Heart right ventricle (tissue), 16 donors: Measurements from ENCODE around the gene CCM2. TPM values are rescaled to one million over a fixed set of nuclear protein-coding genes. Genes with fewer than 3 reads are reported as not detected.
A peak's percentile ranks its signal among the peaks of the same experiment; 100 is the strongest.
"Not testable (repeated sequence)": the region's sequence is repeated elsewhere in the genome, so short reads cannot be mapped to it uniquely, and the experiment has no call there.

ENCODE experiments used
- ATAC-seq, 8 donors: fragments of 200-7000 bp; cut with Tn5 transposase; one replicate each; pipeline ENCODE4 v1.9.1; 2020; ENCODE audit warnings: mild to moderate bottlenecking in 8 of 8, moderate library complexity in 8 of 8, moderate number of reproducible peaks in 1 of 8
- DNase-seq, 2 donors: peaks; one replicate each; pipeline ENCODE4 v3.0.0-alpha.2; 2020
- H3K27ac ChIP-seq, 10 donors: fragments of 200-600 bp; sonication (generic) in 2 of 10; one replicate each; pipeline versions ENCODE4 v1.5.0 to v1.8.0; 2020 to 2022; ENCODE audit warnings: mild to moderate bottlenecking in 3 of 10
- H3K27me3 ChIP-seq, 7 donors: fragments of 200-600 bp; one replicate each; pipeline ENCODE4 v1.8.0; 2021 to 2022; ENCODE audit warnings: mild to moderate bottlenecking in 2 of 7
- H3K36me3 ChIP-seq, 9 donors: fragments of 200-600 bp; sonication (generic) in 1 of 9; one replicate each; pipeline versions ENCODE4 v1.5.0 to v1.8.0; 2020 to 2022; ENCODE audit warnings: mild to moderate bottlenecking in 2 of 9
- H3K4me1 ChIP-seq, 9 donors: fragments of 200-600 bp; sonication (generic) in 1 of 9; one replicate each; pipeline versions ENCODE4 v1.5.0 to v1.8.0; 2020 to 2022; ENCODE audit warnings: mild to moderate bottlenecking in 4 of 9
- H3K4me3 ChIP-seq, 10 donors: fragments of 200-600 bp; sonication (generic) in 2 of 10; one replicate each; pipeline versions ENCODE4 v1.5.0 to v1.8.0; 2020 to 2022; ENCODE audit warnings: mild to moderate bottlenecking in 7 of 10, moderate library complexity in 2 of 10
- H3K9me3 ChIP-seq, 11 donors: fragments of 200-600 bp in 10 of 11; sonication (generic) in 2 of 11; one replicate each; pipeline versions ENCODE4 v1.5.0 to v1.8.0; 2013 to 2022; ENCODE audit warnings: mild to moderate bottlenecking in 2 of 11, control low read depth in 1 of 11, moderate library complexity in 1 of 11
- WGBS, 2 donors: extraction: QIAGEN DNeasy Blood & Tissue Kit; methylation state at CpG; one replicate each; pipeline ENCODE4 v1.1.7; 2013; ENCODE audit warnings: inconsistent platforms in 1 of 2; 5-methylcytosine and 5-hydroxymethylcytosine counted together
- intact Hi-C, 10 donors: fragments of 100-400 bp; cut with DNase I; formaldehyde crosslinking; loops; one replicate each; pipeline versions ENCODE4 v1.11.1 to v1.14.2; 2022
- polyA plus RNA-seq, 2 donors: library from polyadenylated mRNA; stranded (reverse); fragments of 200-250 nt; gene quantifications; one replicate each; pipeline ENCODE4 v1.2.3, GENCODE V29; 2013
- total RNA-seq, 10 donors: library from RNA; stranded (reverse); fragmentation: NEBNext Ultra II Directional in 3 of 10; extraction: Animal tissue kit (Norgen Biotek cat#: 25700) in 3 of 10; gene quantifications; one replicate each; pipeline versions ENCODE4 v1.2.1 to v1.2.4, GENCODE V29; 2021 to 2023
- TF ChIP-seq, protein P1 (sequence below), 9 donors: fragments of 200-600 bp; sonication (generic) in 2 of 9; IDR thresholded peaks; one replicate each; pipeline versions ENCODE4 v1.5.0 to v1.8.0; 2021 to 2022; ENCODE audit warnings: antibody characterized with exemption in 9 of 9, mild to moderate bottlenecking in 5 of 9, moderate library complexity in 1 of 9
- donor health status: Arrhythmogenic right ventricular cardiomyopathy.
- donor health status: ischemic (EF 13 %, LVEDD 7.1; RV severe dilation, severe dysfunction).
- donor health status: healthy with polysubstance abuse.
- donor health status: DM: no; HTN: yes; CAD: no.
- donor health status: DM: no; HTN: no; CAD: no.
- donor health status: ischemic (EF 25% LVEDD 6.9; RV normal size, moderate dysfunction).
- donor health status: ischemic (EF 25% LVEDD 5.7; RV mildly dilated, moderate dysfunction).
- donor health status: healthy.
- donor health status: DM: yes; HTN: yes; CAD: no.
- donor health status: Ischemic cardiomyopathy.
- donor health status: ischemic (EF 35%, LVEDD 5.7; RV mildly dilated, moderate dysfunction).
- donor health status: nonischemic (EF 11% LVEDD 7.7; RV severe dilation, severe dysfunction).
- donor health status: DM: yes; HTN: yes; CAD: no.
- donor health status: PGD.
- donor health status: ischemic (EF 29% LVEDD 5.4; RV normal size, mild dysfunction).
- donor health status: nonischemic (EF 23%, LVEDD 6.1; RV moderate dilation, normal function).

The CCM2 gene
- total and polyA plus RNA-seq, 12 donors: 21.5 to 71.1 (median 25.7) TPM

DNA sequence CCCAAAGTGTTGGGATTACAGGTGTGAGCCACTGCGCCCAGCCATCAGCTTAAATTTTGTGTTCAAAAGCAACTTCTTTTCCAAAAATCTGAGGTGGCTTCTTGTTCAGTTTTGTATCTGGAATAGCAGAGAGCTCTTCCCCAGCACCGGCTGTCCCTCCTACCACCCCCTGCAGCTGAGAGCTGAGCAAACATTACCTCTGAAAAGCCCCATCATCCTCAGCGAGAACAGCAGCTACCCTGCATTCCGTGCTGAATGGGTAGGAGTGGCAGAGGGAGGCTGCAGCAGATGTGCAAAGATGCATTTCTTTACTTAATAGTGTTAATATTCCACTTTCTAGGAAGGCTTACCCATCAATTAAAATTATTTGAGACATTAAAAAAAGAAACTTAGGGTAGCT, 31.8 kb downstream of the CCM2 start:
- intact Hi-C loops: no loop called here
- no peak overlapping the region for H3K4me3 ChIP-seq
- H3K27ac ChIP-seq: no peak overlapping the region
- DNase-seq (no peak), ATAC-seq (no peak)
- TF ChIP-seq, protein P1, sequence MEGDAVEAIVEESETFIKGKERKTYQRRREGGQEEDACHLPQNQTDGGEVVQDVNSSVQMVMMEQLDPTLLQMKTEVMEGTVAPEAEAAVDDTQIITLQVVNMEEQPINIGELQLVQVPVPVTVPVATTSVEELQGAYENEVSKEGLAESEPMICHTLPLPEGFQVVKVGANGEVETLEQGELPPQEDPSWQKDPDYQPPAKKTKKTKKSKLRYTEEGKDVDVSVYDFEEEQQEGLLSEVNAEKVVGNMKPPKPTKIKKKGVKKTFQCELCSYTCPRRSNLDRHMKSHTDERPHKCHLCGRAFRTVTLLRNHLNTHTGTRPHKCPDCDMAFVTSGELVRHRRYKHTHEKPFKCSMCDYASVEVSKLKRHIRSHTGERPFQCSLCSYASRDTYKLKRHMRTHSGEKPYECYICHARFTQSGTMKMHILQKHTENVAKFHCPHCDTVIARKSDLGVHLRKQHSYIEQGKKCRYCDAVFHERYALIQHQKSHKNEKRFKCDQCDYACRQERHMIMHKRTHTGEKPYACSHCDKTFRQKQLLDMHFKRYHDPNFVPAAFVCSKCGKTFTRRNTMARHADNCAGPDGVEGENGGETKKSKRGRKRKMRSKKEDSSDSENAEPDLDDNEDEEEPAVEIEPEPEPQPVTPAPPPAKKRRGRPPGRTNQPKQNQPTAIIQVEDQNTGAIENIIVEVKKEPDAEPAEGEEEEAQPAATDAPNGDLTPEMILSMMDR (IDR thresholded peaks at IDR 0.05): no peak
- H3K27me3 ChIP-seq: no peaks in the 10 kb centered on the region
- H3K36me3 ChIP-seq: peaks cover 0 to 33% (median 0%) of the 10 kb centered on the region in 9 donors
- no peaks in the 10 kb centered on the region for H3K9me3 ChIP-seq
- peaks cover 0 to 58% (median 21%) of the 10 kb centered on the region in 9 donors for H3K4me1 ChIP-seq
- WGBS, 2 donors: 85 to 90% methylated on average over 4 of the region's 4 CpGs

DNA sequence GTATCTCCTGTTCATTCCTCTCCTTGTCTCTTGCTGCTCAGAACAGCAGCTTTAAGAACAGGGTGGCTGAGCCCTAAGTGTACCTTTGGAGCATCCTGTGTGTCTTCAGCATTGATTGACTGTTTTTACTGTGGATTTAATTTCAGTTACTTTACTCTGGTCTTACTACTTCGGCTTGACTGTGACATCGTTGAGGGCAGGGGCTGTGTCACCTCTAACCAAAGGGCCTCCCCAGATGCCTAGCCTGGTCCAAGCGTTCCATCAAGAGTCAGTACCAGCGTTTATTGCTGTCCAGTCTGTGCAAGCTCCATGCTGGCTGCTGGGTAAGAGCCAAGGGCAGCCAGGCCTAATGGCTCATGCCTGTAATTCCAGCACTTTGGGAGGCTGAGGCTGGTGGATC, 32.4 kb downstream of the CCM2 start:
- Histone ChIP-seq H3K27me3 (no peaks in the 10 kb centered on the region), H3K9me3 (no peaks in the 10 kb centered on the region), H3K27ac (no peak overlapping the region), H3K4me3 (no peak overlapping the region), H3K4me1 (peaks cover 0 to 55% (median 21%) of the 10 kb centered on the region in 9 donors), H3K36me3 (peaks cover 0 to 28% (median 0%) of the 10 kb centered on the region in 9 donors)
- intact Hi-C loops: no loop called here
- TF ChIP-seq, protein P1 (IDR thresholded peaks at IDR 0.05): no peak
- 91 to 92% methylated on average over 4 of the region's 4 CpGs for WGBS, 2 donors
- DNase-seq (no peak), ATAC-seq (no peak)

DNA sequence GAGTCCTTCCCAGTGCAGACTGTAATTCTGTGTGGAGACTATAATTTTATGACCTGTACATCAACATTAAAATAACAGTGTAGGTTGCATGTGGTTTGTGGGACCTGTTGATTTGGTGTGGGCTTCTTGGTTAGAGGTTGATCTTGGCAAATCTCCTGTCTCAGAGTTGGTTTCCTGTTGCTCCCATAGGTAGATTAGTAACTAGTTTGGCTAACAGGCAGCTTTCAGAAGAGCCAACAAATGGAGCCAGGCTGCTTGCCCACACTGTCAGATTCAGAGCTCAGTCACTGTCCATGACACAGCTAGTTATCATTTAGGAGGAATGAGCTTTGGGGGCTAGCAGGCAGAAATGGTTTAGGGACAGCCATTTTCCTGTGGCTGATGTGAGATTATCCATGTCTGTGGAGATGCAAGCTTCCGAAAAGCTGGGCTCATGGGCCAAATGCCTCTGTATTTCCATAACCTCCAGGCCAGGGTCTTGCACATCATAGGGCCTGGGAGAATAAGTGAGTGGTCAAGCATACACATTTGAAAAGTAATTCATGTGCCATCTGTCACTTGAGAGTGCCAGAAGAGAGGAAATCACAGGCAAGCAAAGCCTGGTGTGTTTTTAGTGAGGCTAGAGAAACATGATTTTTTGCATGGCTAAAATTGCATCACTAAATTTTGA, 33.4 kb downstream of the CCM2 start:
- Histone ChIP-seq H3K27ac (peak overlapping the region in 4 of 10 donors; percentile 2 to 38 (median 28)), H3K27me3 (no peaks in the 10 kb centered on the region), H3K9me3 (no peaks in the 10 kb centered on the region), H3K4me1 (peaks cover 0 to 60% (median 21%) of the 10 kb centered on the region in 9 donors), H3K4me3 (no peak overlapping the region), H3K36me3 (peaks cover 0 to 24% (median 2%) of the 10 kb centered on the region in 9 donors)
- intact Hi-C loops: no loop called here
- DNase-seq (no peak), ATAC-seq (peak in 1 of 8 donors; percentile 9)
- TF ChIP-seq, protein P1 (IDR thresholded peaks at IDR 0.05): no peak
- 75 to 79% methylated on average over 1 of the region's 1 CpG for WGBS, 2 donors

DNA sequence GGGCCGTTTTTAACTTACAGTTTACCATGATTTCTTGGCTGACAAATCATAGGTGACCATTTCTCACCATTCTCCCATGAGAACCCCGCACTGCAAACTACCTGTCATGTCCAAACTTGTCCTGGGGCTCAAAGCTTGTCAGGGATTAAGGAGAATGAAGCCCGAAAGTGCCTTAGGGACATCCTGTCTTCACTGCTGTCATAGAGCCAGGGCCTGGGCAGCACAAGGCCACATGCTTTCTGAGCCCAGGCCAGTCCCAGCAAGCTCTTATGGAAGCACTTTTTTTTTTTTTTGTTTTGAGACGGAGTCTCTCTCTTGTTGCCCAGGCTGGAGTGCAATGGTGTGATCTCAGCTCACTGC, 33.9 kb downstream of the CCM2 start:
- intact Hi-C loops: no loop called here
- Histone ChIP-seq H3K9me3 (no peaks in the 10 kb centered on the region), H3K27me3 (no peaks in the 10 kb centered on the region), H3K4me1 (peaks cover 0 to 58% (median 21%) of the 10 kb centered on the region in 9 donors), H3K27ac (peak overlapping the region in 3 of 10 donors; percentile 2 to 32 (median 23)), H3K4me3 (no peak overlapping the region), H3K36me3 (peaks cover 0 to 26% (median 6%) of the 10 kb centered on the region in 9 donors)
- TF ChIP-seq, protein P1 (IDR thresholded peaks at IDR 0.05): no peak
- ATAC-seq (peak in 7 of 8 donors; percentile 65 to 77 (median 72)), DNase-seq (peak in 1 of 2 donors; percentile 20)
- WGBS, 2 donors: 56 to 63% methylated on average over 4 of the region's 4 CpGs

DNA sequence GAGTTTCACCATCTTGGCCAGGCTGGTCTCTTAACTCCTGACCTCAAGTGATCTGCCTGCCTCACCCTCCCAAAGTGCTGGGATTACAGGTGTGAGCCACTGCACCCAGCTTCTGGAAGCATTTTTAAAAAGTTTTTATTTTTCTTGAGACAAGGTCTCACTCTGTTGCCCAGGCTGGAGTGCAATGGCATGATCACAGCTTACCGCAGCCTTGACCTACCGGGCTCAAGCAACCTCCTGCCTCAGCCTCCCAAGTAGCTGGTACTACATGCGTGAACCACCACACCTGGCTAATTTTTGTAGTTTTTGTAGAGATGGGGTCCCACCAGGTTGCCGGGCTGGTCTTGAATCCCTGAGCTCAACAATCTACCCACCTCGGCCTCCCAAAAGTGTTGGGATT, 34.7 kb downstream of the CCM2 start:
- ATAC-seq, H3K27ac ChIP-seq, H3K9me3 ChIP-seq, intact Hi-C loops, H3K4me3 ChIP-seq, H3K27me3 ChIP-seq, DNase-seq: not testable (repeated sequence)
- peaks cover 0 to 52% (median 21%) of the 10 kb centered on the region in 9 donors for H3K4me1 ChIP-seq
- 98 to 99% methylated on average over 5 of the region's 5 CpGs for WGBS, 2 donors
- H3K36me3 ChIP-seq: peaks cover 0 to 34% (median 6%) of the 10 kb centered on the region in 9 donors
